ENCODE data around the gene UST.

UST gene

DNA sequence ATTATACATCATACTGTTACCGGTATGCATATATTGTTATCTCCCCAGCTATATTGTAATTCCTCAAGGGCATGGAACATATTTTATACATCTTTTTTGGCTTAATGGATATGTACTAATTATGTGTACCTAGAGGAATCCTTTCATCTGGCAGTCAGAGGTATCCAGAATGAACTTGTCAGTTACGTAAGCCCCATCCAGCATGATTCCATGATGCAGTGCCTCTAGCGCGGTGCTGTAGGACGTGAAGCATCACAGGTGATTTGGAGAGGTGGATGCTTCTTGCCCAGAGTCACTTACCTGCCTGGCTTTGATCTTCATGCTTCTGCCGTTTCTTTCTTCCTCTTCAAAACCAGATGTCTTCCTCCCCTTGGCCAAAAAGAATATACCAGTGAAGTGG, 159.1 kb downstream of the UST start:
- no peak for DNase-seq

- no peak for DNase-seq
Measured at GRCh38 chr6:148906386-148906785, 159.6 kb downstream of the UST start.

GRCh38 chr6:148907573-148907972, 160.7 kb downstream of the UST start:
- DNase-seq, result no peak

- no peak for DNase-seq
Measured at GRCh38 chr6:148912252-148912651, 165.4 kb downstream of the UST start.

- no peak for DNase-seq
Measured at GRCh38 chr6:148915810-148916209, 169.0 kb downstream of the UST start.

DNA sequence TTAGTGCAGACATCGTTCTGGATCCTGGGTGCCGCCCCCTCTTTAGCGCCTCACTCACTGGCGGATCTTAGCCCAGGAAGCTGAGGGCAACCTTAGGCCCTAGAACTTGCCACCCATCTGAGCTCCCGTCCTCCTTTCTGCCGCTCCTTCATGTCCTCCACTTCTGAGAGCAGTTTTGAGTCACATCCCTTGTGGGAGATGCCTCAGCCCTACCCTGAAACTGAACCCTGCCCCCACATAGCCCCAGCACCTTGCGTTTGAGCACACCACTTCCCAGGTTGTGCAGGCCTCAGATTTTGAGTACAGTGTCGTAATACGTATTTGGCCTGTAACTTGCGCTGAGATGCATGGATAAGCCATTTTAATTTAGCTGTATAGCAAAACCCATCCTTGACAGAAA, 169.7 kb downstream of the UST start:
- peak in 1 of 5 experiments; percentile 39 for DNase-seq

DNA sequence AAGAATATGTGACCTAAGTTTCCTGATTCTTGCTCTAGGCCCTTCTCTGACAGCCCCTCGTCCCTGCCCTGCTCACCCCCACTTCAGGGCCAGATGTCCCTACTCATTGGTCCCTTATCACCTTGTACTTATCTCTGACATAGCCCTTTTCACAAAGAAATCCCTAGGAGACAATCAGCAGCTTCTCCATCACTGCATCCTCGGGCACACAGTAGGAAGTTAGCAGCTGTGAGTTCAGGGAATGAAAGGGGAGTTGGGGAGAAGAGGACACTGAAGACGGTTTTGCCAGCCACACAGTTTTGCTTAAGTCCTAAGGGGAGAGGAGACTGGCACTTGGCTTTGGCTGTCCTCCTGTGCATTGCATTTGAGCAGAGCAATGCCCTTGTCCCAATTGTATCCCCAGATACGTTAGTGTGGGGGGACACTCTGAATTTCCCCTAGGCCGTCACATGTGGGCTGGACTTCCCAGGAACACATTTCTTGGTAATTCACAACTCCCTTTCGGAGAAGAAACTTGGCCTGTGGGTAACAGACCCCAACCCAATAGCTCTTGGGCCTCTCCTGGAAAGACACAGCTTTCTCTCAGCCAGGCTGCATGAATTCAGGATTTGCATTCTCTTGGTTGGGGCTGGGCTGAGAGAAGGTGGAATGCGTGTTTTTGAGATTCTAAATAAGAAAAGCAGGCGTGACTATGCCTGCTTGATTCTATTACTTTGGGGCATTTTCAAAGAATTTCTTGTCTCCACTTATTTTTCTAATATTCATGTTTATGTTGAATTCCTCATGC, 177.6 kb downstream of the UST start:
- no peak for DNase-seq

GRCh38 chr6:148925701-148926100, 178.9 kb downstream of the UST start:
- DNase-seq, result no peak

DNA sequence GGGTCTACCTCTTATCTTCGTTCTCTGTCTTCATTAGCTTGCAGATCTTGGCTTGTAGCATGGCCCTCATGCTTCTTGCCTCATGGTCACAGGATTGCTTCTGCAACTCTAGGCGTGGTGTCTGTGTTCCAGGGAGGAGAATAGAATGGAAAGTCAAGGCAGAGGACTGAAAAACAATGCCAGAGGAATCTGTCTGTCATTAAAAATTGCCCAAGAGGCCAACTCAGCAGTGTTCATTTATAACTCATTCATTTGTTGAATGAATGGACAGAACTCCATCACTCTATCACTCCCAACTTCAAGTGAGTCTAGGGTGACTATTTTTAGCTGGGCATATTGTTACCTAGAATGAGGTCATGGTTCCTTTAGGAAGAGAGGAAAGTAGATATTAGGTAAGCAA, 179.6 kb downstream of the UST start:
- no peak for DNase-seq

- no peak for DNase-seq
Measured at GRCh38 chr6:148927586-148927985, 180.8 kb downstream of the UST start.

- no peak for DNase-seq
Measured at GRCh38 chr6:148928811-148929210, 182.0 kb downstream of the UST start.

DNA sequence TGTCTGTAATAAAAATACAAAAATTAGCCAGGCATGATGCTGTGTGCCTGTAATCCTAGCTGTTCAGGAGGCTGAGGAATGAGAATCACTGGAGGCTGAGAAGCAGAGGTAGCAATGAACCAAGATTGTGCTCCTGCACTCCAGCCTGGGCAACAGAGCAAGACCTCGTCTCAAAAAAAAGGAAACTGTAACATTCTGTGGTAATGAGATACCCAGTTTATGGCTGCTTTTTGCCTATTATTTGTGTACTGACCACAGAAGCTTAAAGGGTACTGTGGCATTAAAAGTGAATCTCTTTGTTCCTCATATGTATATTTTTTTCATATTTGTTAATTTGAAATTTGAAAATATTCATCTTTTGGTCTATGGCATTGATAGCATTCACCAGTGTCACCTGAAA, 185.4 kb downstream of the UST start:
- DNase-seq, result no peak

- DNase-seq, result no peak
Measured at GRCh38 chr6:148932731-148933130, 185.9 kb downstream of the UST start.

GRCh38 chr6:148934539-148934938, 187.7 kb downstream of the UST start:
- no peak for DNase-seq

DNA sequence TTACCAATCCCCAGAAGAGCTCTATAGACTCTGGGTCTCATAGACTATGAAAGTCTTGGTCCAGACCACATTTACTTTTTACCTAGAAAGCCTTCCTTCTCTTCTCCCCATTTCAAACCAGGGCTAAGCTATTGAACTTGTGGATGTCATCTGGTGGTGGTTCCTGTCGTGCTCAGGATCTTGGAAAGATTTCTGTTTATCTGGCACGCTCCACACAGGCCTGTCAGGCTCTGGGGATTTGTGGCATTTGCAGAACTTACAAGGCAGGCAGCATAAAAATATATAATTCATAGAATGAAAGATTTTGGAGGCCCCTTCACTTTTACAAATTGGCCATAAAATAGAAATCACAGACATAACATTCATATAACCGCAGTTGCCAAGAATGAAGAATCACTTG, 188.1 kb downstream of the UST start:
- no peak for DNase-seq

DNA sequence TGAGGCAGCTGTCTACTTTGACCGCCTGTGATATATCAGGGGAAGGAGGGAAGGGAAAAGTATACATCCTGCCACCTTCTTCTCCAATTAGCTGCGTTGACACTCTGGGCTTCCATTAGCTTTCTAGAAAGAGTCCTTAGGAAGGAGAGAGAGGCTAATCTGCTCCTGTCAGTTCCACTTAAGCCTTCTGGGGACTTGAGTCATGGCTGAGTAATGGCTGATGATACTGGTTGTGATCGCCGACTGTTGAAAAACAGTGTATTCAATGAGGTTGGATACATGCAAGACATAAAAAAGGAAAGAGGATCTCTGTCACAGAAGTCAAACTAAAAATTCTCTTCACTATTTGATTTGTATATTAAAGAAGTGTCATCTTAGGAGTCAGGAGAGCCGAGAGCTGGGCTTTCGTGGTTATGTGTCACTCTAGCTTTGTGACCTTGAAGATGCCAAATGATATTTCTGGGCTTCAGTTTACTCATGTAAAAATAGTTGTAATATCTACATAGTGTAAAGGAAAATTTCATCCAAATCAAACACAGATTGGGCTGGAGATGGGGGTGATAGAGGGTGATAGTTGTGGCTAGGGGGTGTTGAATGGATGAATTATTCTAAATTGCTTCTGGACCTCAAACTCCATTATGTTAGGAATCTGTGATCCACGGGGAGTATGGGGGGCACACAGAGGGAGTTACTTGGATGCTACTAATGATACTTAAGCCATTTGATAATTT, 189.0 kb downstream of the UST start:
- no peak for DNase-seq

DNA sequence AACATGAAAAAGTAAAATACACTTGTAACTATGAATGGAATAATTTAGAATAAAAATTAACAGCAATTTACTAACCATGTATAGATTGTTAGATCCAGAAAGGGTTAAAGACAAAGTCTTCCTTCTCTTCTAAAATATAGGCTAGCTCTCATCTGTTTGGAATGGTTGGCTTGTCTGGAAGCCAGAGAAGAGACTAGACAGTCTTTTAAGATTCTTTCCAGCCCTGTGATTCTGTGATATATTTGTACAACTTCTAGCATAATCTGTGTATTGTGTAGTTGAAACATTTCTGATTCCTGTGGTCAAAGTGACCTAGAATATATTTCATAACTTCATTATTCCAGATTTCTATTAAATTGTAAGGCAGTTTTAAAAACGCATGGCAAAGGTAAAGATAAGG, 196.6 kb downstream of the UST start:
- DNase-seq, result no peak

- DNase-seq, result no peak
Measured at GRCh38 chr6:148944608-148945007, 197.8 kb downstream of the UST start.

DNA sequence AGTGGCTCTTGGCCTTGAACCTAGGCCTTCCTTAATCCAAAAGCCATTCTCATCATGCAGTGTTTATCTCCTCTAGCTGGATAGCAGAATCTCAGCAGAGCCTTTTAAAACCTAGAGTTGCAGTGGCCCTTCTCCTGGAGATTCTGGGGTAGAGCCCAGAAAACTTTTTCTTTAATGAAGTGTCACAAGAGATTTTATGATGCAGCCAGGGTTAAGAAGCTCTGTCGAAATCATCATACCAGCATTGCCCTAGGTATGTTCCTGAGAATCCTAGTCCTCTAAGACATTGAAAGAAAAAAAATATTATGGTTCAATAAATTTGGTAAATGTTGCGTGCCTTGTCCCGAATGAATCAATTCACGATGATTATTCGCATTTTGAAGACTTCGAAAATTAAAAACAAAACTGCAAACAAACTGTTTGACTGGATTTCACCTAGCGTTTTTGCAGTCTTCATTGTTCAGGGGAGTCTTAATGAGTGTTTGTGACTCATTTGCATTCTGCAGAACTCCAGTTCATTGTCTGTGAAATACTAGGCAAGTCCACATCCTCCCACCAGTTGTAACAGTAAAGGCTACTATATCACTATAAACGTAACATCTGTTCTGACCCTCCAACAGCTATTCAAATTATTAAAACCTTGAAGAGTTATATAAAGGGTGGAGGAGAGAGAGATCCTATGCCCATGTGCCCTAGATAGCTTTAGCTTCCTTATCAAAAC, 198.6 kb downstream of the UST start:
- DNase-seq, result peak in 1 of 5 experiments; percentile 37

GRCh38 chr6:148947621-148948444, 201.0 kb downstream of the UST start:
- peak; percentile 46 to 72 (median 66) for DNase-seq

GRCh38 chr6:148951662-148952061, 204.8 kb downstream of the UST start:
- DNase-seq, result no peak

DNA sequence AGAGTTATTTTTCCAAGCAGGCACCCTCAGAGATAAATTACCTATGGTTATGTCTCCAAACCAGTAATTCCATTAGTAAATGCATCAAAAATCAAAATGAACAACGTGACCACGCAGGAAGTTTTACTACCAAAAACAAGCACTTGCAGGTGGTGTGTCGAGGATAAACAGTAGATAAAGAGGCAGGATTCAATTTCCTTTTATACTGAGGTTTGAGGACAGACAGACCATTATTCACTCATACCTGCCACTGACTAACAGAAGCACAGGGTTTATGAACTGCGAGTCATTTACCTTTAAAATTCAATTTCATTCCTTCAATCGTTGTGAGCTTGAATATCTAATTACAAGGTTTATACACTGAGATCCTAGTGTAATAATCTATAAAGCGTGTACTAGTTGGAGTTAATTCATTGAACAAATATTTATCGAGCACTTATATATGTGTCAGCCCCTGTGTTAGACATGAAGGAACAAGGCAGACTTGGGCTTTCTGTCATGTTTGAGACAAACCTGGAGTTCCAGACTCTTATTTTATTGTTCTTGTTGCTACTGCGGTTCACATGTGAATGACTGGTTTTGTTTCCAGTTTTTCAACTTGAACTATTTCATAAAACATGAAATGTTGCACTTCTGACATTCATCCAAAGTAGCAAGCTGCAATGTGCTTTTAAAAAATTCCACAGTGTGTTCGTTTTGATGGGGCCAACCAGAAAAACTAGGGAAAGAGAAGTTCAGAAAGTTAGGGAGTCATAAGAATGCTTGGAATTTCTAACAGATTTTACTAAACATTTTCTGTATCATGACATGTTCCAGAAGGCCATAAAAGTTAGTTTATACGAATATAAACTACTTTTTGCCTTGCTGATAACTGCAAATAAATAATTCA, 205.6 kb downstream of the UST start:
- no peak for DNase-seq

Data from T-helper 2 cell (primary cell).